ENCODE data around the gene ATG14. TPM values are rescaled to one million over a fixed set of nuclear protein-coding genes. Genes with fewer than 3 reads are reported as not detected.
A peak's percentile ranks its signal among the peaks of the same experiment; 100 is the strongest.

Gene ATG14
- polyA plus RNA-seq, 1 of the 3 experiments (the other 2 are of a cell fraction): 4.3 TPM

DNA sequence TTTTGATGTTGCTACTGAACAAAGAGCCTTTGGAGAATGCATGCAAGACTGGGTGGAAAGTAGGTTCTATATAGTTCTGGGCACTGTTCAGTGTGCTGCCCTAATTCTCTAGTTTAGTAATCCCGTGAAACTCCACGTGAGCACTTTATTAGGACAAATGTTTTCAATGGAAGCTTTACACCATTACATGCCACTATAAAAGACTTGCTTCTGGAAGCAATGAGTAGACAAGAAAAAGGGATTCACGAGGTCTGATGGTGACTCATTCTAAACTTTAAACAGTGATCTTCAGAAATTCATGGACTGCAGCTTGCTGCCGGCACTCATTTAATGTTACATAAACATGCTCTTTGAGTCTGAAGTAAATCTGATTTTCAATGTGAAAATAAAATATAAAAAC is 22.3 kb downstream of the ATG14 start:
- Histone ChIP-seq H3K9me3 (no peaks in the 10 kb centered on the region), H3F3A (replicated peaks; ENCODE audit: insufficient read depth) (peaks cover 5% of the 10 kb centered on the region), H4K20me1 (ENCODE audit: insufficient read depth) (no peaks in the 10 kb centered on the region), H3K4me3 (ENCODE audit: low read depth in 2 of 2, low read length in 1 of 2) (no peak overlapping the region), H3K9ac (no peak overlapping the region), H3K4me1 (ENCODE audit: control insufficient read depth in 1 of 2, insufficient read depth in 2 of 2, low read depth in 1 of 2, low read length in 1 of 2) (peaks cover 0 to 13% of the 10 kb centered on the region in 2 experiments; a peak in 2 of 4 replicates), H2AFZ (ENCODE audit: low read depth) (no peak overlapping the region), H3K79me2 (ENCODE audit: insufficient read depth) (no peaks in the 10 kb centered on the region), H3K4me2 (0 out of 2 replicates have a peak overlapping the region, but pooled peaks have one; percentile 22), H3K27ac (ENCODE audit: low read depth in 2 of 2, low read length in 1 of 2) (peak overlapping the region; percentile 32 to 77; a peak in 3 of 4 replicates), H3K9me2 (no peaks in the 10 kb centered on the region), H3K36me3 (replicated peaks in 1 of 2; ENCODE audit: control insufficient read depth in 1 of 2, insufficient read depth in 2 of 2, low read length in 1 of 2) (peaks cover 5 to 8% of the 10 kb centered on the region in 2 experiments), H3K27me3 (ENCODE audit: insufficient read depth) (no peaks in the 10 kb centered on the region)
- CTCF ChIA-PET: interaction anchor here (1.4 kb wide), 1 partner anchor 119 kb away, joined by 4 read pairs; no protein-coding TSS in a partner anchor
- no peak for TF ChIP-seq REST (IDR thresholded peaks at IDR 0.05; ENCODE audit: low read depth, low read length)
- TF ChIP-seq, protein P1, sequence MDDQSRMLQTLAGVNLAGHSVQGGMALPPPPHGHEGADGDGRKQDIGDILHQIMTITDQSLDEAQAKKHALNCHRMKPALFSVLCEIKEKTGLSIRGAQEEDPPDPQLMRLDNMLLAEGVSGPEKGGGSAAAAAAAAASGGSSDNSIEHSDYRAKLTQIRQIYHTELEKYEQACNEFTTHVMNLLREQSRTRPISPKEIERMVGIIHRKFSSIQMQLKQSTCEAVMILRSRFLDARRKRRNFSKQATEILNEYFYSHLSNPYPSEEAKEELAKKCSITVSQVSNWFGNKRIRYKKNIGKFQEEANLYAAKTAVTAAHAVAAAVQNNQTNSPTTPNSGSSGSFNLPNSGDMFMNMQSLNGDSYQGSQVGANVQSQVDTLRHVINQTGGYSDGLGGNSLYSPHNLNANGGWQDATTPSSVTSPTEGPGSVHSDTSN (IDR thresholded peaks at IDR 0.05): peak; percentile 43; the same call in 1 of the 2 replicates
- peak; percentile 51 for TF ChIP-seq JUND (IDR thresholded peaks at IDR 0.05)
- TF ChIP-seq USF2 (IDR thresholded peaks at IDR 0.05; ENCODE audit: borderline replicate concordance, low read depth, low read length): no peak
- TF ChIP-seq, protein P2, sequence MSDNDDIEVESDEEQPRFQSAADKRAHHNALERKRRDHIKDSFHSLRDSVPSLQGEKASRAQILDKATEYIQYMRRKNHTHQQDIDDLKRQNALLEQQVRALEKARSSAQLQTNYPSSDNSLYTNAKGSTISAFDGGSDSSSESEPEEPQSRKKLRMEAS (IDR thresholded peaks at IDR 0.05; ENCODE audit: low read depth): peak; percentile 39; the same call in 1 of the 2 replicates
- TF ChIP-seq ZBTB33 (IDR thresholded peaks at IDR 0.05; ENCODE audit: borderline replicate concordance, low read depth): no peak
- TF ChIP-seq TEAD4 (IDR thresholded peaks at IDR 0.05; ENCODE audit: borderline replicate concordance, insufficient read depth): no peak
- peak; percentile 40; the same call in 1 of the 2 replicates for TF ChIP-seq TCF12 (IDR thresholded peaks at IDR 0.05)
- TF ChIP-seq FOSL2 (IDR thresholded peaks at IDR 0.05; ENCODE audit: borderline replicate concordance, low read depth): peak; percentile 57; the same call in 1 of the 2 replicates
- POLR2A ChIA-PET: no interaction called here
- WGBS (ENCODE audit: low lambda C conversion rate): 65% methylated on average over 4 of the region's 4 CpGs
- no peak for DNase-seq

All from SK-N-SH (cell line).